Adrenal gland (tissue), 5 donors: ENCODE results near the gene GALNTL6.

Source experiments
- CTCF ChIP-seq, 6 experiments: fragments of 450-650 bp in 4 of 6; fragments of 200-600 bp in 2 of 6; sonication (generic) in 1 of 6; IDR thresholded peaks; 1 replicate in 5 of 6; 2 replicates in 1 of 6; pipeline versions ENCODE4 v1.5.1 to v1.8.0; 2016 to 2021; ENCODE audit warnings: antibody characterized with exemption in 6 of 6, mild to moderate bottlenecking in 2 of 6, moderate library complexity in 1 of 6
- POLR2A ChIP-seq, 2 donors: fragments of 450-650 bp; IDR thresholded peaks; one replicate each; pipeline ENCODE4 v1.6.1; 2017; ENCODE audit warnings: antibody characterized with exemption in 2 of 2, mild to moderate bottlenecking in 2 of 2, moderate library complexity in 1 of 2
- donor health status: DM: no; HTN: no; CAD: no.

DNA sequence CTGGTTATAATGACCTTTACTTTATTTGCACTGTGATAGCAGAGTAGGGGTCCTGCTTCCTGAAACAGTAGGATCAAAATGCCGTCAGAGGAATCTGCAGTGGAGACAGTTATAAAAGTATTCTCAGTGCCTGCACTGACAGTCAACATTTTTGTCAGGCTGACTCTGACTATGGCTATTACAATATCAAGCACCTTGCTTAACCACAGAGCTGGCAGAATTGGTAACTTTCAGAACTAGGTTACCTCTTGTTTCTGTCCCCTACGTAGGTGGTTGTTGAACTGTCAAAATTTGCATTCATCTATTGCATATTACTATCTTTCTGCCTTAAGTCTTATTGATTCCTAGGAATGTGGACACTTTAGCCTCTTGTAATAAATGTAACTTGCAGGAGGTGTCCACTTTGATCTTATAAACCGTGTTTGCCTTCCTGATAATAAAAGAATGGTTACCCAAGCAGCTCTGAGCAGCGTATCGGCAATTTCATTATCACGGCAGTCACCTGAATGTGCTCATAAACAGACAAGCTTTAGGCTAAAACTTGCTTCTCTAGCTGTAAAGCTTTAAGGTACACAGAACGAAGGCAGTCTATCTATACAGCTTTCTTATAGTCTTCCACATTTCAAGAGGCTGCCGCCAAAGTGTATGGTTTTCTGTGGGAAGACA lies 1002.4 kb downstream of the GALNTL6 start:
- TF ChIP-seq CTCF (IDR thresholded peaks at IDR 0.05) (no peak), POLR2A (IDR thresholded peaks at IDR 0.05) (no peak)
